Activated CD8-positive, alpha-beta memory T cell treated with anti-CD3 and anti-CD28 coated beads for 24 hours (primary cell): ENCODE results near the gene TSNAXIP1.
A peak's percentile ranks its signal among the peaks of the same experiment; 100 is the strongest.

ENCODE experiments used
- DNase-seq: peaks from one replicate; pipeline ENCODE4 v3.0.0-alpha.2; 2020

TSNAXIP1 gene

GRCh38 chr16:67806428-67807147 is at the start of gene TSNAXIP1, which contains the start of gene RANBP10:
TSNAXIP1 (plus strand) TSS chr16:67806889; CDS start chr16:67807150, 261 bp downstream.
RANBP10 (minus strand) TSS chr16:67806560; CDS start chr16:67806536, 24 bp downstream.
- peak; percentile 96 for DNase-seq

GRCh38 chr16:67758006-67758405 is 48.7 kb upstream of the TSNAXIP1 start:
- no peak for DNase-seq

- DNase-seq: no peak
Measured at GRCh38 chr16:67758966-67759365, 47.7 kb upstream of the TSNAXIP1 start.

- no peak for DNase-seq
Measured at GRCh38 chr16:67760206-67760955, 46.3 kb upstream of the TSNAXIP1 start.

- no peak for DNase-seq
Measured at GRCh38 chr16:67760956-67761230, 45.8 kb upstream of the TSNAXIP1 start.

- no peak for DNase-seq
Measured at GRCh38 chr16:67761924-67762323, 44.8 kb upstream of the TSNAXIP1 start.

- no peak for DNase-seq
Measured at GRCh38 chr16:67762385-67762784, 44.3 kb upstream of the TSNAXIP1 start.

- no peak for DNase-seq
Measured at GRCh38 chr16:67763066-67763465, 43.6 kb upstream of the TSNAXIP1 start.

GRCh38 chr16:67764158-67764667 is 42.5 kb upstream of the TSNAXIP1 start:
- DNase-seq: no peak

GRCh38 chr16:67766291-67766690 is 40.4 kb upstream of the TSNAXIP1 start:
- DNase-seq: no peak

- no peak for DNase-seq
Measured at GRCh38 chr16:67767953-67768352, 38.7 kb upstream of the TSNAXIP1 start.

- DNase-seq: no peak
Measured at GRCh38 chr16:67770346-67770991, 36.2 kb upstream of the TSNAXIP1 start.

GRCh38 chr16:67773099-67773498 is 33.6 kb upstream of the TSNAXIP1 start:
- no peak for DNase-seq

GRCh38 chr16:67773569-67774456 is 32.9 kb upstream of the TSNAXIP1 start:
- no peak for DNase-seq

- DNase-seq: no peak
Measured at GRCh38 chr16:67774457-67774853, 32.2 kb upstream of the TSNAXIP1 start.

- DNase-seq: no peak
Measured at GRCh38 chr16:67775273-67775672, 31.4 kb upstream of the TSNAXIP1 start.

- DNase-seq: no peak
Measured at GRCh38 chr16:67779256-67780014, 27.3 kb upstream of the TSNAXIP1 start.

- DNase-seq: no peak
Measured at GRCh38 chr16:67780847-67781564, 25.7 kb upstream of the TSNAXIP1 start.

GRCh38 chr16:67781565-67781921 is 25.1 kb upstream of the TSNAXIP1 start:
- no peak for DNase-seq

- no peak for DNase-seq
Measured at GRCh38 chr16:67782567-67783352, 23.9 kb upstream of the TSNAXIP1 start.

GRCh38 chr16:67783353-67783725 is 23.4 kb upstream of the TSNAXIP1 start:
- no peak for DNase-seq
